ENCODE data around the gene GON7. TPM values are rescaled to one million over a fixed set of nuclear protein-coding genes. Genes with fewer than 3 reads are reported as not detected.

Gene GON7
- total RNA-seq, 1 donor = 11.6 TPM

DNA sequence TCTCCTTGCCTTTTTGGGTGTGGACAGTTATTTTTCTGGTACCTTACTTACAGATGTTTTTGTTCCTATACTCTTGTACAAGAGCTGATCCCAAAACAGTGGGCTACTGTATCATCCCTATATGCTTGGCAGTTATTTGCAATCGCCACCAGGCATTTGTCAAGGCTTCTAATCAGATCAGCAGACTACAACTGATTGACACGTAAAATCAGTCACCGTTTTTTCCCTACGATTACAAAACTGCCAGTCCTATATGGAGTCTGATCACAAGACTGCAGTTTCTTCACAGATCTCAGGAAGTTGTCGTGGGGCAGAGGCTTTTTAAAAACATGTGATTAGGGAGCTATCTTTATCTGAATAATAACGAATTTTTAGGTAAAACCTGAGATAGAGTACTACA is 20.4 kb downstream of the GON7 start:
- H3K27me3 ChIP-seq (ENCODE audit: insufficient read depth, low read length) = no peaks in the 10 kb centered on the region
- peak overlapping the region; percentile 2 for H3K4me2 ChIP-seq (ENCODE audit: insufficient read depth, low read length)
- H4K20me1 ChIP-seq (ENCODE audit: insufficient read depth, low read length) = peaks cover 9% of the 10 kb centered on the region
- H3K9me3 ChIP-seq (ENCODE audit: low read depth, low read length) = no peaks in the 10 kb centered on the region
- peaks cover 45% of the 10 kb centered on the region for H3K79me2 ChIP-seq (ENCODE audit: insufficient read depth, low read length)
- DNase-seq (ENCODE audit: insufficient read length, low spot score, missing footprints) = no peak
- H3K4me1 ChIP-seq (ENCODE audit: insufficient read depth, low read length) = peaks cover 12% of the 10 kb centered on the region
- H3K27ac ChIP-seq (ENCODE audit: low read depth, low read length) = no peak overlapping the region
- H2AFZ ChIP-seq (ENCODE audit: low read length) = no peak overlapping the region
- no peak overlapping the region for H3K4me3 ChIP-seq (ENCODE audit: insufficient read depth, low read length)
- H3K36me3 ChIP-seq (ENCODE audit: insufficient read depth, low read length) = peaks cover 8% of the 10 kb centered on the region
- TF ChIP-seq, protein P1, sequence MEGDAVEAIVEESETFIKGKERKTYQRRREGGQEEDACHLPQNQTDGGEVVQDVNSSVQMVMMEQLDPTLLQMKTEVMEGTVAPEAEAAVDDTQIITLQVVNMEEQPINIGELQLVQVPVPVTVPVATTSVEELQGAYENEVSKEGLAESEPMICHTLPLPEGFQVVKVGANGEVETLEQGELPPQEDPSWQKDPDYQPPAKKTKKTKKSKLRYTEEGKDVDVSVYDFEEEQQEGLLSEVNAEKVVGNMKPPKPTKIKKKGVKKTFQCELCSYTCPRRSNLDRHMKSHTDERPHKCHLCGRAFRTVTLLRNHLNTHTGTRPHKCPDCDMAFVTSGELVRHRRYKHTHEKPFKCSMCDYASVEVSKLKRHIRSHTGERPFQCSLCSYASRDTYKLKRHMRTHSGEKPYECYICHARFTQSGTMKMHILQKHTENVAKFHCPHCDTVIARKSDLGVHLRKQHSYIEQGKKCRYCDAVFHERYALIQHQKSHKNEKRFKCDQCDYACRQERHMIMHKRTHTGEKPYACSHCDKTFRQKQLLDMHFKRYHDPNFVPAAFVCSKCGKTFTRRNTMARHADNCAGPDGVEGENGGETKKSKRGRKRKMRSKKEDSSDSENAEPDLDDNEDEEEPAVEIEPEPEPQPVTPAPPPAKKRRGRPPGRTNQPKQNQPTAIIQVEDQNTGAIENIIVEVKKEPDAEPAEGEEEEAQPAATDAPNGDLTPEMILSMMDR (IDR thresholded peaks at IDR 0.05; ENCODE audit: extremely low read depth, low read depth, low read length) = no peak

DNA sequence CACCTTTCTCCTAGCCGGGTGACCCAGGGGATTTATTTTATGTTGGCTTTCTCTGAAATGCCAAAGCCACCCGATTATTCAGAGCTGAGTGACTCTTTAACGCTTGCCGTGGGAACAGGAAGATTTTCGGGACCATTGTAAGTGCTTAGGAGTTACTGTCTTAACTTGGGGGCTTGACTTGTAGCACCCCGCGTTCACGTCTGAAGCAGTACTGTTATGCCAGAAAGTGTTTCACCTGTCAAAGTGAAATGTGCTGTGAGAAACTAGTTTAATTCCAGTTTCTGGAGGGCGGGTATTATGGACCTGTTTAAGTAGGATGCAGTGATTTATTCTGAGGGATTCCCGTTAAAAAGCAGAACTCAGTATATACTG is 21.5 kb downstream of the GON7 start:
- peak; percentile 83 for DNase-seq (ENCODE audit: insufficient read length, low spot score, missing footprints)
- TF ChIP-seq, protein P1 (IDR thresholded peaks at IDR 0.05; ENCODE audit: extremely low read depth, low read depth, low read length) = no peak
- H3K4me3 ChIP-seq (ENCODE audit: insufficient read depth, low read length) = peak overlapping the region; percentile 95

DNA sequence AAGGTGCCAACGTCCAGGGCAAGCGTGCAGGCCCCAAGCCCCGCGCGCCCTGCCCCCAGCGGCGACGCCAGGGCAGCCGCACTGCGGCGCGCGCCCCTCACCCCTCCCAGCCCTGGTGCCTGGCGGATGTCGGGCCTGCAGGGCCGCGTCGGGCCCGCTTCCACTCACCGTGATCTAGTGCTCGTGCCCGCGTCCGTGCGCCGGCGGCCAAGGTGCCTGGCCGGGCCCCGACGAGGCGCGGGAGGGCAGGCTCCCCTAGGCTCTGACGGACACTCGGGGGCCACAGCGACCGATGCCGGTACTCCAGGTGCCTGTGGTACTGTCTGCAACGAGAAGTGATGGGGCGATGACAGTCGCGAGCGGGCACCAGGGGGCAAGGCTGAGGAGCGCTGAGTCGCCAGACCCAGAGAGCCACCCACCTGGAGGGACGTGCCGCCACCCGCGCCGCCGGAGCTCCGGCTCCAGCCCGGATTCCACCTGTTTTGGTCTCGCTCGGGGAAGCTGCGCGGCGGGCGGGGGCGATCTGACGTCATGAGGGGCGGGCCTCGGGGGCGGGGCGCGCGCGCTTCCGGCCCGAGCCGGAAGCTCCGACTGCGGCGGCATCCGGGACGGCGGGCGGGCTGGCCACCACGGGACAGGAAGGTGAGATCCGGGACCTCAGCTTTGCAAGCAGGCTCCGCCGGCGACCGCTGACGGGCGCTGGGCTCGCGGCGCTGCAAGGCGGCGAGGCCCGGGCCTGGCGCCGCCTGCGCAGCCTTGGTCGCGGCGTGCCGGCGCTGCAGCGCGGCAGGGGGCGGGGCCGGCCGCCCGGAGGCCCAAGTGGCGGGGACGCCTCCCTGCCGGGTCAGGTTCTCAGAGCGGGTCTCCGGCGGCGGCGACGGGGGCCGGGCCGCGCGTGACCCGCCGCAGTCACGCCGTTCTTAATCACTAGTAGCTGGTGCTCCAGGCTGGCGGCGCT is 22.2 kb downstream of the GON7 start, which contains the start of the genes LYSET and MOAP1:
TSS of gene LYSET (plus strand) at position 927 of the 958 bp plus-strand sequence. CDS start 89 bp downstream, outside the sequence.
TSS of gene MOAP1 (minus strand) at position 507 of the 958 bp plus-strand sequence. CDS start 655 bp downstream, outside the sequence.
- H3K36me3 ChIP-seq (ENCODE audit: insufficient read depth, low read length) = peaks cover 8% of the 10 kb centered on the region
- peak; percentile 98 for DNase-seq (ENCODE audit: insufficient read length, low spot score, missing footprints)
- H3K27me3 ChIP-seq (ENCODE audit: insufficient read depth, low read length) = no peaks in the 10 kb centered on the region
- H3K79me2 ChIP-seq (ENCODE audit: insufficient read depth, low read length) = peaks cover 45% of the 10 kb centered on the region
- peak within 1 kb of the TSS; percentile 99 for H3K4me2 ChIP-seq (ENCODE audit: insufficient read depth, low read length)
- peaks cover 13% of the 10 kb centered on the region for H3K4me1 ChIP-seq (ENCODE audit: insufficient read depth, low read length)
- TF ChIP-seq, protein P1 (IDR thresholded peaks at IDR 0.05; ENCODE audit: extremely low read depth, low read depth, low read length) = peak; percentile 10
- H3K9me3 ChIP-seq (ENCODE audit: low read depth, low read length) = no peaks in the 10 kb centered on the region
- H4K20me1 ChIP-seq (ENCODE audit: insufficient read depth, low read length) = peaks cover 9% of the 10 kb centered on the region
- peak within 1 kb of the TSS; percentile 92 for H2AFZ ChIP-seq (ENCODE audit: low read length)
- H3K27ac ChIP-seq (ENCODE audit: low read depth, low read length) = peak within 1 kb of the TSS; percentile 94
- H3K4me3 ChIP-seq (ENCODE audit: insufficient read depth, low read length) = peak within 1 kb of the TSS; percentile 95

More for the DNA sequence above, 21.5 kb downstream of the GON7 start:
- Histone ChIP-seq H4K20me1 (ENCODE audit: insufficient read depth, low read length) (peaks cover 9% of the 10 kb centered on the region), H2AFZ (ENCODE audit: low read length) (peak overlapping the region; percentile 92), H3K9me3 (ENCODE audit: low read depth, low read length) (no peaks in the 10 kb centered on the region), H3K36me3 (ENCODE audit: insufficient read depth, low read length) (peaks cover 8% of the 10 kb centered on the region), H3K79me2 (ENCODE audit: insufficient read depth, low read length) (peaks cover 45% of the 10 kb centered on the region), H3K4me1 (ENCODE audit: insufficient read depth, low read length) (peaks cover 12% of the 10 kb centered on the region), H3K27ac (ENCODE audit: low read depth, low read length) (peak overlapping the region; percentile 94), H3K4me2 (ENCODE audit: insufficient read depth, low read length) (peak overlapping the region; percentile 99), H3K27me3 (ENCODE audit: insufficient read depth, low read length) (no peaks in the 10 kb centered on the region)

Measured in osteoblast (primary cell).